ENCODE results near the gene LHFPL2.
"Not testable (repeated sequence)": the region's sequence is repeated elsewhere in the genome, so short reads cannot be mapped to it uniquely, and the experiment has no call there.

The LHFPL2 gene, protein sequence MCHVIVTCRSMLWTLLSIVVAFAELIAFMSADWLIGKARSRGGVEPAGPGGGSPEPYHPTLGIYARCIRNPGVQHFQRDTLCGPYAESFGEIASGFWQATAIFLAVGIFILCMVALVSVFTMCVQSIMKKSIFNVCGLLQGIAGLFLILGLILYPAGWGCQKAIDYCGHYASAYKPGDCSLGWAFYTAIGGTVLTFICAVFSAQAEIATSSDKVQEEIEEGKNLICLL

DNA sequence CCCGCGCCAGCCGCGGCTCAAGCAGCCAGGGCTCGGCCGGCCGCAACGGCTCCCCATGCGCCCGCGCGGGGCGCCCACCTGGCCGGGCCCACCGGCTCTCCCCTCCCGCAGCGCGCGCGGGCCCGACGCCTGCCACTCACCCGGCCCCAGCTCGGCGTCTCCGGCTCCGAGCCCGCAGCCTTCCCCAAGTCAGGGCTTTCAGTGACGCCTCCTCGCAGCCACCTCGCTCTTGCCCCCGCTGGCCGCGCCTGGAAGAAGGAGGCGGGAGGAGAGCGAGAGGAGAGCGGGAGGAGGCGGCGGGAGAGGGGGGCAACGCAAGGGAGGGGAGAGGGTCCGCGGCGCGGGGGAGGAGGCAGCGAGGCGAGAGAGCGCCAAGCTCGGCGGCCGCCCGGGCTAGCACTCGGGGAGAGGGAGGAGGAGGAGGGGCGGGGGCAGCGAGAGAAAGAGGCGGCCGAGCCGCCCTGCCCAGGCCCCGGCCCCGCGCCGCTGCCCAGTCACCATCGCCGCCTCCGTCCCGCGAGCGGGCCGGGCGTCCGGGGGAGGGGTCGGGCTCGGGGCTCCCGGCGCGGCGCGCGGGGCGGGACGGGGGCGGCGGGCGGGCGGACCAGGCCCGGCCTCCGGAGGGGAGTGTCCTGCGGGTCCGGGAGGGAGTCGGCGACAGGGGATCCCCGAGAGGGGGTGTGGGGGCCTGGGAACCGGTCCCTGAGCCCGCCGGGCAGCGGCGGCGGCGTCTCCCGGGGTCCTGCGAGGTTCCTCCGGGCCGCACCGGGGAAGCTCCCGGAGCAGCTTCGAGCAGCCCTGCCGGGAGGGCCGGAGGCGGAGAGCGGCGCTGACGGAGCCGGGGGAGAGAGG is at the start of gene LHFPL2:
LHFPL2 (minus strand) TSS at position 414 of the 852 bp plus-strand sequence. CDS start 138,559 bp downstream, outside the sequence.
- peaks cover 3% of the 10 kb centered on the region for H3K36me3 ChIP-seq (ENCODE audit: control insufficient read depth, low read depth, low read length)
- peaks cover 19% of the 10 kb centered on the region for H3K4me1 ChIP-seq (ENCODE audit: control insufficient read depth, low read depth, low read length)
- H3K9me3 ChIP-seq (ENCODE audit: control insufficient read depth, low read depth, low read length) = no peaks in the 10 kb centered on the region
- no peaks in the 10 kb centered on the region for H3K27me3 ChIP-seq (ENCODE audit: control insufficient read depth, insufficient read depth, low read length)
- peak within 1 kb of the TSS; percentile 54 for H3K27ac ChIP-seq (ENCODE audit: low read length)
- peak within 1 kb of the TSS; percentile 78 for H3K9ac ChIP-seq (ENCODE audit: low read length)
- peak within 1 kb of the TSS; percentile 95 for H3K4me3 ChIP-seq (ENCODE audit: low read length)

DNA sequence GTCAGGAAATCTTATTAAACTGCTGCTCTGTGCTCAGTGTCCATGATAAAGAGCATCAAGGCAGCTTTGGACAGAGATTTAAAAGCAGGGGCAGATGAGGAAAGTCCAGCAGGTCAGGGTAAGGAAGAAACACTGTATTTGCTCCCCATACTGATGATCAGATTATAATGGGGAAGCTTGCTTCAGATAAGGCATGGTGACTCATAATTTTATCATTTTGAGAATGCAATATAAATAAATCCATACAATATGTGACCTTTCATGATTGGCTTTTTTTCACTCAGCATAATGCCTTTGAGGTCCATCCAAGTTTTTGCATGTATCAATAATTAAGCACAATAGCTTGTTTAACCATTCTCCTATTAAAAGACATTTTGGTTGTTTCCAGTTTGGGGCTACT is 48.1 kb upstream of the LHFPL2 start:
- Histone ChIP-seq H3K4me1 (ENCODE audit: control insufficient read depth, low read depth, low read length) (peaks cover 6% of the 10 kb centered on the region), H3K4me3 (ENCODE audit: low read length) (no peak overlapping the region), H3K9me3 (ENCODE audit: control insufficient read depth, low read depth, low read length) (no peaks in the 10 kb centered on the region), H3K27me3 (ENCODE audit: control insufficient read depth, insufficient read depth, low read length) (no peaks in the 10 kb centered on the region), H3K36me3 (ENCODE audit: control insufficient read depth, low read depth, low read length) (no peaks in the 10 kb centered on the region), H3K27ac (ENCODE audit: low read length) (no peak overlapping the region), H3K9ac (ENCODE audit: low read length) (no peak overlapping the region)

DNA sequence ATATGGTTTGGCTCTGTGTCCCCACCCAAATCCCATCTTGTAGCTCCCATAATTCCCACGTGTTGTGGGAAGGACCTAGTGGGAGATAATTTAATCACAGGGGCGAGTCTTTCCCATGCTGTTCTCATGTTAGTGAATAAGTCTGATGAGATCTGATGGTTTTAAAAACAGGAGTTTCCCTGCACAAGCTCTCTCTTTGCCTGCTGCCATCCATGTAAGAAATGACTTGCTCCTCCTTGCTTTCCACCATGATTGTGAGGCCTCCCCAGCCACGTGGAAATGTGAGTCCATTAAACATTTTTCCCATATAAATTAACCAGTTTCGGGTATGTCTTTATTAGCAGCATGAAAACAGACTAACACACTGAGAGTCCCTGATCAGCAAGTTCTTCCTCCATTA is 47.5 kb upstream of the LHFPL2 start:
- not testable (repeated sequence) for H3K9ac ChIP-seq (ENCODE audit: low read length); H3K36me3 ChIP-seq (ENCODE audit: control insufficient read depth, low read depth, low read length); H3K4me3 ChIP-seq (ENCODE audit: low read length); H3K4me1 ChIP-seq (ENCODE audit: control insufficient read depth, low read depth, low read length); H3K27ac ChIP-seq (ENCODE audit: low read length); H3K27me3 ChIP-seq (ENCODE audit: control insufficient read depth, insufficient read depth, low read length); H3K9me3 ChIP-seq (ENCODE audit: control insufficient read depth, low read depth, low read length)

GRCh38 chr5:78693339-78693738 is 44.8 kb upstream of the LHFPL2 start:
- H3K36me3 ChIP-seq (ENCODE audit: control insufficient read depth, low read depth, low read length) = no peaks in the 10 kb centered on the region
- no peaks in the 10 kb centered on the region for H3K9me3 ChIP-seq (ENCODE audit: control insufficient read depth, low read depth, low read length)
- no peak overlapping the region for H3K4me3 ChIP-seq (ENCODE audit: low read length)
- H3K27me3 ChIP-seq (ENCODE audit: control insufficient read depth, insufficient read depth, low read length) = no peaks in the 10 kb centered on the region
- H3K9ac ChIP-seq (ENCODE audit: low read length) = no peak overlapping the region
- peaks cover 22% of the 10 kb centered on the region for H3K4me1 ChIP-seq (ENCODE audit: control insufficient read depth, low read depth, low read length)
- no peak overlapping the region for H3K27ac ChIP-seq (ENCODE audit: low read length)

GRCh38 chr5:78691084-78691960 is 42.8 kb upstream of the LHFPL2 start:
- Histone ChIP-seq H3K9ac (ENCODE audit: low read length) (no peak overlapping the region), H3K36me3 (ENCODE audit: control insufficient read depth, low read depth, low read length) (no peaks in the 10 kb centered on the region), H3K9me3 (ENCODE audit: control insufficient read depth, low read depth, low read length) (no peaks in the 10 kb centered on the region), H3K4me1 (ENCODE audit: control insufficient read depth, low read depth, low read length) (peaks cover 22% of the 10 kb centered on the region), H3K4me3 (ENCODE audit: low read length) (no peak overlapping the region), H3K27ac (ENCODE audit: low read length) (no peak overlapping the region), H3K27me3 (ENCODE audit: control insufficient read depth, insufficient read depth, low read length) (no peaks in the 10 kb centered on the region)

GRCh38 chr5:78690253-78690972 is 41.8 kb upstream of the LHFPL2 start:
- Histone ChIP-seq H3K4me3 (ENCODE audit: low read length) (no peak overlapping the region), H3K27me3 (ENCODE audit: control insufficient read depth, insufficient read depth, low read length) (no peaks in the 10 kb centered on the region), H3K27ac (ENCODE audit: low read length) (peak overlapping the region; percentile 15), H3K36me3 (ENCODE audit: control insufficient read depth, low read depth, low read length) (no peaks in the 10 kb centered on the region), H3K9ac (ENCODE audit: low read length) (no peak overlapping the region), H3K9me3 (ENCODE audit: control insufficient read depth, low read depth, low read length) (no peaks in the 10 kb centered on the region), H3K4me1 (ENCODE audit: control insufficient read depth, low read depth, low read length) (peaks cover 22% of the 10 kb centered on the region)

- peaks cover 22% of the 10 kb centered on the region for H3K4me1 ChIP-seq (ENCODE audit: control insufficient read depth, low read depth, low read length)
- H3K27me3 ChIP-seq (ENCODE audit: control insufficient read depth, insufficient read depth, low read length) = no peaks in the 10 kb centered on the region
- H3K27ac ChIP-seq (ENCODE audit: low read length) = no peak overlapping the region
- H3K36me3 ChIP-seq (ENCODE audit: control insufficient read depth, low read depth, low read length) = no peaks in the 10 kb centered on the region
- H3K9me3 ChIP-seq (ENCODE audit: control insufficient read depth, low read depth, low read length) = no peaks in the 10 kb centered on the region
- no peak overlapping the region for H3K9ac ChIP-seq (ENCODE audit: low read length)
- no peak overlapping the region for H3K4me3 ChIP-seq (ENCODE audit: low read length)
These were observed 41.1 kb upstream of the LHFPL2 start for GRCh38 chr5:78689540-78690252.

DNA sequence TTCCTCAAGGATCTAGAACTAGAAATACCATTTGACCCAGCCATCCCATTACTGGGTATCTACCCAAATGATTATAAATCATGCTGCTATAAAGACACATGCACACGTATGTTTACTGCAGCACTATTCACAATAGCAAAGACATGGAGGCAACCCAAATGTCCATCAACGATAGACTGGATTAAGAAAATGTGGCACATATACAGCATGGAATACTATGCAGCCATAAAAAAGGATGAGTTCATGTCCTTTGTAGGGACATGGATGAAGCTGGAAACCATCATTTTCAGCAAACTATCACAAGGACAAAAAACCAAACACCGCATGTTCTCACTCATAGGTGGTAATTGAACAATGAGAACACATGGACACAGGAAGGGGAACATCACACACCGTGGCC is 38.9 kb upstream of the LHFPL2 start:
- H3K4me1 ChIP-seq (ENCODE audit: control insufficient read depth, low read depth, low read length) = peaks cover 16% of the 10 kb centered on the region
- not testable (repeated sequence) for H3K9ac ChIP-seq (ENCODE audit: low read length); H3K4me3 ChIP-seq (ENCODE audit: low read length); H3K27ac ChIP-seq (ENCODE audit: low read length); H3K36me3 ChIP-seq (ENCODE audit: control insufficient read depth, low read depth, low read length); H3K9me3 ChIP-seq (ENCODE audit: control insufficient read depth, low read depth, low read length); H3K27me3 ChIP-seq (ENCODE audit: control insufficient read depth, insufficient read depth, low read length)

DNA sequence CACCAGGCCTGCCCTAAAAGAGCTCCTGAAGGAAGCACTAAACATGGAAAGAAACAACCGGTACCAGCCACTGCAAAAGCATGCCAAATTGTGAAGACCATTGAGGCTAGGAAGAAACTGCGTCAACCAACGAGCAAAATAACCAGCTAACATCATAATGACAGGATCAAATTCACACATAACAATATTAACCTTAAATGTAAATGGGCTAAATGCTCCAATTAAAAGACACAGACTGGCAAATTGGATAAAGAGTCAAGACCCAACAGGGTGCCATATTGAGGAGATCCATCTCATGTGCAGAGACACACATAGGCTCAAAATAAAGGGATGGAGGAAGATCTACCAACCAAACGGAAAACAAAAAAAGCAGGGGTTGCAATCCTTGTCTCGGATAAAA is 35.3 kb upstream of the LHFPL2 start:
- H3K36me3 ChIP-seq (ENCODE audit: control insufficient read depth, low read depth, low read length); H3K9me3 ChIP-seq (ENCODE audit: control insufficient read depth, low read depth, low read length); H3K27ac ChIP-seq (ENCODE audit: low read length); H3K27me3 ChIP-seq (ENCODE audit: control insufficient read depth, insufficient read depth, low read length); H3K4me3 ChIP-seq (ENCODE audit: low read length); H3K9ac ChIP-seq (ENCODE audit: low read length); H3K4me1 ChIP-seq (ENCODE audit: control insufficient read depth, low read depth, low read length): not testable (repeated sequence)

- Histone ChIP-seq H3K36me3 (ENCODE audit: control insufficient read depth, low read depth, low read length) (no peaks in the 10 kb centered on the region), H3K4me3 (ENCODE audit: low read length) (no peak overlapping the region), H3K9me3 (ENCODE audit: control insufficient read depth, low read depth, low read length) (no peaks in the 10 kb centered on the region), H3K27ac (ENCODE audit: low read length) (no peak overlapping the region), H3K27me3 (ENCODE audit: control insufficient read depth, insufficient read depth, low read length) (no peaks in the 10 kb centered on the region), H3K4me1 (ENCODE audit: control insufficient read depth, low read depth, low read length) (no peaks in the 10 kb centered on the region), H3K9ac (ENCODE audit: low read length) (no peak overlapping the region)
These were observed 31.3 kb upstream of the LHFPL2 start for GRCh38 chr5:78679905-78680304.

Measured in iPS-18a (cell line).